NCI-H1092 treated with DMSO at 0.1 percent for 48 hours (cell line): ENCODE measurements around the gene CCNL2.
"Not testable (repeated sequence)": the region's sequence is repeated elsewhere in the genome, so short reads cannot be mapped to it uniquely, and the experiment has no call there.

Experiments
- DNase-seq: peaks from one replicate; lab custom pipeline; 2025; lab: John Stamatoyannopoulos, UW

Gene CCNL2

DNA sequence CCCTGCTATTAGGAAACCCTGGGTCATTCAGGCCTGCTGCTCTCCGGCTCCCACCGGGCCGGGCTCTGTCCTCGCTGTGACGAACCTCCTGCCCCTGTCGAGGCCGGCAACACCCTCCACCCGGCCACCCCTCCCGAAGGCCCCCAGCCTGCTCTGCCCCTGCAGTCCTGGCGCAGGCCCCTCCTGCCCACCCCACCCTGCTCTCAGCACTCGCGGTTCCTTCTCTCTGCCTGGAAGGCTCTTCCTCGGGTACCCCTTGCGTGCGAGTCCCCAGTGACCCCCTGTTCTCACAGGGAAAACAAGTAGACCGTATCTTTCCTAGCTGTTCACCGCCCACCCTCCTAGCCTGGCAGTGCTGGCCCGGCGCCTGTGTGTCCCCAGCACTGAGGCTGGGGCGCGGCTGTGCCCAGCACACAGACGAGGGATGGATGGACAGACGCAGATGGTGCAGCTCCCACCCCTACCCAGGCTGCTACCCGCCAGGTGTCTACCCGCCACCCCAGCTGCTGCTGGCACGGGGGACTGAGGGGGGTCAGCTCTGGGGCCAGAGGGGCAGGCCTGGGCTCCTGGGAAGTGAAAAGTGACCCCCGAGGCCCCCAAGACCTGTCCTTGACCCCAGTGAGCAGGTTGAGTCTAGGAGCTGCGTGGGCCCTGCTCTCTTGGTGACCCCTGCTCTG is 33.3 kb upstream of the CCNL2 start:
- no peak for DNase-seq

DNA sequence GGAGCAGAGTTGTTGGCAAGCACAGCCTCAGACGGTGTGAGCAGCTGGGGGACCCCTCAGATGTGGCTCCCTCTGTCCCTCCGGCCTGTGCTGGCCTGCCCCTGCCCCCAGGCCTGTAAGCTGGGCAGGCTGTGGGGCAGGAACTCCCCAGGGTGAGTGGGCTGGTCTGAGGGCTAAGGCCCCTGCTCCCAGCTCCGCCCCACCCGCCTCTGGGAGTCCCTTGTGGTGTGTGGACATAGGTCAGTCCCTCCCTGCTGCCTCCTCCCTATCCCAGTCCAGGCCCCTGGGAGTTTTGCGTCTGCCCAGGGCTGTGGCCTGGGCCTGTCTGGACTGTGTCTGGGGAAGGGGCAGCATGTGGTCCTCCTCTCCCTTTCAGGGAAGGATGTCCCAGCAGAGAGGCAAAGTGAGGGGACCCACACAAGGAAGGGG is 32.7 kb upstream of the CCNL2 start:
- DNase-seq = no peak

DNA sequence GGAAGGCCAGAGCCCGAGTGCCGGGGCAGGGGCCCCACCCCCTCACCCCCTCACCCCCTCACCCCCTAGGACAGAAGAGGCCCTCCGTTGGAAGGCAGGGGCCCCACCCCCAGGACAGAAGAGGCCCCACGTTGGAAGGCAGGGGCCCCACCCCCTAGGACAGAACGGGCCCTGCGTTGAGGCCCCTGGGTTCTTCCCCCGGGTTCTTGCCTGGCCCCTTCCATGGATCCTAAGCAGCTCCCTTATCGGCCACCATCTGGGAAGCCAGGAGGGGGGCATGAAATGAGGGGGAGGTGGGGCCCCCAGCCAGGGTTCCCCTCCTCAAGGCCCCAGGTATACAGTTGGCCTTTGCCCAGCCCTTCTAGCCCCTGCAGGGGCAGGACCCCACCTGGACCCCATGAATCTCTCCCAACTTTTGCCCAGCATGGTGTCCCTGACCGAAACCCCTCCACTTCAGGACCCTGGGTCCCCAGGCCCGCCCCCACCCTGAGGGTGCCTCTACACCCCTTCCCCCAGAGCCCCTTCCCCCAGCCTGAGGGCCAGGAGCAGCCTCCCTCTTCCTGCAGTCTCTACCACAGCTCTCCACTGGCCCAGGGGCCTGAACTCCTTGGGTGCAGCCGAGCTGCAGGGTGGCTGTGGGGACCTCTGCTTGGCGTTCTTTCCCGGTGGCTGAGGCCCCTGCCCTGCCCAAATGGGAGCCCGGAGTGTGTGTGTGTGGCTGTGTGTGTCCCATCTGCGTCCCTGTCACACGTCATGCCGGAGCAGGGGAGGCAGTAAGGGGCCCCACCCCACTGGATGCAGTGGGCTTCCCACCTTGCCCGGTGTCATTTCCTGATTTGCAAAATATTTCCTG is 32.1 kb upstream of the CCNL2 start:
- no peak for DNase-seq

GRCh38 chr1:1430114-1430982 is 31.2 kb upstream of the CCNL2 start:
- DNase-seq = peak; percentile 63

DNA sequence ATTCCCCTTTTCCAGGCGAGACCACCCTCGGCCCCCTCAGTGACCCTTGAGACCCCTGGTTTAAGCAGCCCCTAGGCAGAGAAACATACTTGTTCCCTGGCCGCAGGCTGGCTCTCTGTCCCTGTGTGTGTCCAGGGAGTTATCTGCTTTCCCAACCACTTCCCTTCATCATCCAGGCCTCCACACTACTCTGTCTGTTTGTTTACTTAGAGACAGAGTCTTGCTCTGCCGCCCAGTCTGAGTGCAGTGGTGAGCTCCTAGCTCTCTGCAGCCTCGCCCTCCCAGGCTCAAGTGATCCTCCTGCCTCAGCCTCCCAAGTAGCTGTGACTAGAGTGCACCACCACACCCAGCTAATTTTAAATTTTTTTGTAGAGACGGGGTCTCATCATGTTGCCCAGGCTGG is 30.5 kb upstream of the CCNL2 start:
- DNase-seq = no peak

DNA sequence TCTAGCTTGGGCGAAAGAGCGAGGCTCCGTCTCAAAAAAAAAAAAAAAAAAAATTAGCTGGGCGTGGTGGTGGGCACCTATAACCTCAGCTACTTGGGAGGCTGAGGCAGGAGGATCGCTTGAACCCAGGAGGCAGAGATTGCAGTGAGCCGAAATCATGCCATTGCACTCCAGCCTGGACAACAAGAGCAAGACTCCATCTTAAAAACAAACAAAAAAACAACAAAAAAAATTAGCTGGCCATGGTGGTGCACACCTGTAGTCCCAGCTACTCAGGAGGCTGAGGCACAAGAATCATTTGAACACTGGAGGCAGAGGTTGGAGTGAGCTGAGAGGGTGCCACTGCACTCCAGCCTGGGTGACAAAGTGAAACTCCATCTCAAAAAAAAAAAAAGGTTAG is 29.8 kb upstream of the CCNL2 start:
- not testable (repeated sequence) for DNase-seq

DNA sequence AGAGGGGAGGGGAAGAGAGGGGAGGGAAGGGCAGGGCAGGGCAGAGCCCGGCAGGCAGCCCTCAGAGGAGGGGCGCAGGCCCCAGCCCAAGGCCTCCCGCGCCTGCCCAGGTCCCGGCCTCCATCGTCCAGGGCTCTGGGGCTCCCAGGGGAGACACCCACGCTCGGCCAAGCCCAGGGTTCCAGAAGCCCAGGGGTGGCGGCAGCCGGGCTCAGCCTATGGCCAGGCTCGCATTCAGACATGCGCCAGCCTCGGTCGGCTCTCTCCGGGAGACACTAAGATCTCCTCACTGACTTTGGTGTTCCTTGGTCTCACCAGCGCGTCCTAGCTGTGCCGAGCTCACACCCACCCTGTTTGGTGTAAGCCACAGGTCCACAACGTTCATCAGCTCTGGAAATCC is 29.0 kb upstream of the CCNL2 start:
- DNase-seq = no peak

DNA sequence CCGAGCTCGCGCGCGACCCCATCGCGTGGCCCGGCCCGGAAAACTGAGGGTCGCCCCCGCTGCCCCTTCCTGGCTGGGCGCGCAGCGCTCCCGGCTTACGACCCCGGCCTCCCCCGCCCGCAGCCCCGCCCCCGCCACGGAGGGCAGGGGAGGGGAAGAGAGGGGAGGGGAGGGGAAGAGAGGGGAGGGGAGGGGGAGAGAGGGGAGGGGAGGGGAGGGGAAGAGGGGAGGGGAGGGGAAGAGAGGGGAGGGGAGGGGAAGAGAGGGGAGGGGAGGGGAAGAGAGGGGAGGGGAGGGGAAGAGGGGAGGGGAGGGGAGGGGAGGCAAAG is 28.6 kb upstream of the CCNL2 start:
- no peak for DNase-seq

DNA sequence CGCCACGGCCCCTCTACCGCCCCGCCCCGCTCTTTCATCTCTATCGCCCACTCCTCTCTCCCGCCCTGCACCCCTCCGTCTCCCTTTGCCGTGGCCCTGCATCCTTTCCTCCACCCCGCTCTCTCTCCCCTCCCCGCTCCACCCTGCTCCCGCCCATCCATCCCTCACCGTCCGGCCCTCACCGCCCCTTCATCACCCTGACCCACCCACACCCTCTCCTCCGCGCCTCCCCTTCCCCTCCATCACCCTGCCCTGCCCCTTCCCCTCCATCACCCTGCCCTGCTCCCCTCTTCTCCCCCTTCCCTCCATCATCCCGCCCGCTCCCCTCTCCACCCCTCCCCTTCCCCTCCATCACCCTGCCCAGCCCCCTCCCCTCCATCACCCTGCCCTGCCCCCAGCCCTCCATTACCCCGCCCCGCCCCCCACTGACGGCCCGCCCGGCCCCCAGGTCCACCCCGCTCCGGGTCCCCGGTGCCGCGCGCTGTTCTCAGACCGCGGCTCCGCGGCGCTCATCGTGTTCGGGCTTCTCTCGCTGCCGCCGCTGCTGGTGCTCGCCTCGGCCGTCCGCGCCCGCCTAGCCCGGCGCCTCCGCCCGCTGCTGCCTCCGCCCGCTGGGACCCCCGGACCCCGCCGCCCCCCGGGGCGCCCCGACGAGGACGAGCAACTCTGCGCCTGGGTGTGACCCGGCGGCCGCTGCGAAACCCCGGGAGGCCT is 28.1 kb upstream of the CCNL2 start:
- no peak for DNase-seq

- DNase-seq = no peak
Measured at GRCh38 chr1:1426496-1427105, 27.5 kb upstream of the CCNL2 start.

DNA sequence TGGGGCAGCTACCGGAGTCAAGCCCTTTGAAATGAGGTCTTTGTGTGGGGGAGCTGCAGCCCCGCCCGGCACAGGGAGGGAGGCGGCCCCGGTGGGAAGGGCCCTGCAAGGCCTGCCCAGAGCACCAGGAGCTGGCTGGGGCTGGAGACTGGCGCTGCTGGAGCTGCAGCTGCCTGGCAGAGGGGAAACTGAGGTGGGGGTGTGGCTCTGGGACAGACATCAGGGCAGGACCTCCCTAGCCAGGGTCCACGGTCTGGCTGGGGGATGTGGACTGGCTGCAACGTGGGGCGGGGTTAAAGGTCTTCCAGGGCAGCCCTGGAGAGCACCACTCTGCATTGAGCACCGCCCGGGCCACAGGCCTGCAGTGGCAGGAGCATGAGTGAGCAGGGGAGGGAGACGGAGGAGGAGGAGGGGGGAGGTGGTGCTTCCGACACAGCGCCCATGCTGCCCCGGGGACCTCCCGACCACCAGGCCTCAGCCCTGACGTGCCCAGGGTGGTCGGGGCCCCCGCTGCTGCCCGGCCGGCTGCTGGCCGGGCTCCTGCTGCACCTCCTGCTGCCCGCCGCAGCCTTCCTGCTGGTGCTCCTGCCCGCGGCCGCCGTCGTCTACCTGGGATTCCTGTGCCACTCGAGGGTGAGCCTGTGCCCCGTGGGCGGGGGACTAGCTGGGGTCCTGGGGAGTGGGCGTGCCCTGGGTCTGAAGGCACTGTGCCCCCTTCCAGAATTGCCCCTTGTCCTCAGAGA is 26.8 kb upstream of the CCNL2 start:
- no peak for DNase-seq

GRCh38 chr1:1425426-1425752 is 26.3 kb upstream of the CCNL2 start:
- no peak for DNase-seq

DNA sequence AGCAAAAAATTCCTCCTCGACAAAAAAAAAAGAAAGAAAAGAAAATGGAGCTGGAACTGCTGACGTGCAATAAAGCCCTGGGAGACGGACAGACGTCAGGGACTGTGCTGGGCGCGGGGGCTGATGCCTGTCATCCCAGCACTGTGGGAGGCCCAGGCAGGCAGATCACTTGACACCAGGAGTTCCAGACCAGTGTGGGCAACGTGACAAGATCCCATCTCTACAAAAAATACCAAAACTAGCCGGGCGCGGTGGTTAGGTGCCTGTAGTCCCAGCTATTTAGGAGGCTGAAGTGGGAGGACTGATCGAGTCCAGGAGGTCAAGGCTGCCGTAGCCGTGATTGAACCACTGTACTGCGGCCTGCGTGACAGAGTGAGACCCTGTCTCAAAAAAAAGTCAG is 25.6 kb upstream of the CCNL2 start:
- no peak for DNase-seq

DNA sequence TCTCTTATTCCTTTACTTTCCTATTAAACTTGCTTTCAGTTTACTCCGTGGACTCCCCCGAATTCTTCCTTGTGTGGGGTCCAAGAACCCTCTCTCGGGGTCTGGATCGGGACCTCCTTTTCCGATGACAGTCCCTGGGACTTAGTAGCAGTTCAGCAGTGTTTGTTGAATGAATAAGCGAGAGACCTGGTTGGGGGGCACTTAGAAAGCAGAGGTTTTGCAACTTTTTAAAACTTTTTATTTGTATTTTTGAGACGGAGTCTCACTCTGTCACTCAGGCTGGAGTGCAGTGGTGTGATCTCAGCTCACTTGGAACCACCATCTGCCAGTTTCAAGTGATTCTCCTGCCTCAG is 24.1 kb upstream of the CCNL2 start:
- no peak for DNase-seq

GRCh38 chr1:1422465-1423244 is 23.5 kb upstream of the CCNL2 start:
- DNase-seq = no peak

- DNase-seq = no peak
Measured at GRCh38 chr1:1421907-1422464, 22.9 kb upstream of the CCNL2 start.

DNA sequence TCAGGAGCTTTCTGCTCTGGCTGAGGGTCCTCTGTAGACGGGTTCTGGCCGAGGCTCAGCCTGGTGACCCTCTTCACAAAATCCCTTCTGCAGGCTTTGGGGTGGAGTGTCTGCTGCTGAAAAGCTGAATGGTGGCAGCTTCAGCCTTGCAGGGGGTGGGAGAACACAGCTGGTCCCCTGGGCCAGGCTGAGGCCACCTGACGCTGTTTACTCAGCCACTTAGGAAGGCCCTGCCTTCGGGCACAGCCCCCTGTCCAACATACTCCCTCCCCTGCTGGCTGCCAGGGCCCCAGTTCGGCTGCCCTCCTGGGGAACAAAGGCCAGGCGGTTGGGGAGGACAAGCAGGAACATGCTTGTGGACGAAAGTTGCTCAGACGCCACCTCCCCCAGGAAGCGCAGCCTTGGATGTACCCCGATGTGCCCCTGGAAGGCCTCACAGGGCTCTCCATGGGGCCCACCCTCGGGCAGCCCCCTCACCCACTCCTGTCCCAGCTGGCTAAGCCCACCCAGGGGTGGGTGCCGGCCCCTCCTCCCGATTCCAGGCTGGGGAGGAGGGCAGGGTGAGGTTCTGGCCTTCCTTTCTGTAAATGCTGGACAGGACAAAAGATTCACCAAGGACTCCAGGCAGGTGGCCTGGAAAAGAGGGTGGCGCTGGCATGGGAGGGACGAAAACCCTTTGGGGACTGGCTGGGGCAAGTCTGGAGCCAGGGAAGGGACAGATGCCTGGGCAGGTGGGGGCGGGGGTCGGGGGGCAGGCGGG is 22.2 kb upstream of the CCNL2 start, which contains the start of gene ANKRD65:
Gene ANKRD65 (minus strand): TSS at position 130 of the 760 bp plus-strand sequence. CDS start 271 bp downstream, outside the sequence.
- peak; percentile 15 for DNase-seq

GRCh38 chr1:1420654-1421141 is 21.6 kb upstream of the CCNL2 start:
- no peak for DNase-seq
